Hepatocyte (in vitro differentiated cells): ENCODE results near the gene PDCL2. TPM values are rescaled to one million over a fixed set of nuclear protein-coding genes. Genes with fewer than 3 reads are reported as not detected.

Experiments used
- DNase-seq: peaks from one replicate; pipeline ENCODE4 v3.0.0-alpha.2; 2016; ENCODE audit warnings: low spot score
- H2AFZ ChIP-seq: fragments of 200-600 bp; sonication (generic); 2 replicates; pipeline ENCODE4 v1.6.0; 2016; ENCODE audit warnings: antibody characterized with exemption, mild to moderate bottlenecking
- H3K27ac ChIP-seq: fragments of 200-600 bp; sonication (generic); 2 replicates; pipeline ENCODE4 v1.5.1; 2016; ENCODE audit warnings: mild to moderate bottlenecking
- H3K27me3 ChIP-seq: fragments of 200-600 bp; sonication (generic); 2 replicates; pipeline ENCODE4 v1.6.1; 2016
- H3K36me3 ChIP-seq: fragments of 200-600 bp; sonication (generic); replicated peaks from 2 replicates; pipeline ENCODE4 v1.5.1; 2016; ENCODE audit warnings: low read depth; ENCODE audit not compliant: insufficient read depth
- H3K4me1 ChIP-seq: fragments of 200-600 bp; sonication (generic); 2 replicates; pipeline ENCODE4 v1.5.1; 2016; ENCODE audit warnings: mild to moderate bottlenecking, moderate library complexity; ENCODE audit not compliant: insufficient read depth
- H3K4me2 ChIP-seq: fragments of 200-600 bp; sonication (generic); 2 replicates; pipeline ENCODE4 v1.6.0; 2016
- H3K4me3 ChIP-seq: fragments of 200-600 bp; sonication (generic); 2 replicates; pipeline ENCODE4 v1.5.1; 2016; ENCODE audit warnings: mild to moderate bottlenecking
- H3K79me2 ChIP-seq: fragments of 200-600 bp; sonication (generic); 2 replicates; pipeline ENCODE4 v1.6.0; 2017; ENCODE audit warnings: mild to moderate bottlenecking
- H3K9me2 ChIP-seq: fragments of 200-600 bp; sonication (generic); replicated peaks from 2 replicates; pipeline ENCODE4 v1.6.0; 2017; ENCODE audit warnings: mild to moderate bottlenecking; ENCODE audit not compliant: insufficient read depth
- H3K9me3 ChIP-seq: fragments of 200-600 bp; sonication (generic); 2 replicates; pipeline ENCODE4 v1.5.1; 2016; ENCODE audit warnings: low read depth, mild to moderate bottlenecking
- H4K20me1 ChIP-seq: fragments of 200-600 bp; sonication (generic); 2 replicates; pipeline ENCODE4 v1.6.0; 2016; ENCODE audit warnings: mild to moderate bottlenecking; ENCODE audit not compliant: insufficient read depth, poor library complexity, severe bottlenecking
- CTCF ChIP-seq: fragments of 200-600 bp; sonication (generic); IDR thresholded peaks from 2 replicates; pipeline ENCODE4 v1.5.1; 2016; ENCODE audit warnings: antibody characterized with exemption, mild to moderate bottlenecking; ENCODE audit not compliant: poor library complexity
- EZH2 ChIP-seq: fragments of 200-600 bp; sonication (generic); IDR thresholded peaks from 2 replicates; pipeline ENCODE4 v1.6.1; 2016; ENCODE audit warnings: antibody characterized with exemption, mild to moderate bottlenecking, borderline replicate concordance
- EZH2phosphoT487 ChIP-seq: fragments of 200-600 bp; sonication (generic); IDR thresholded peaks from one replicate; pipeline ENCODE4 v1.6.1; 2018; ENCODE audit warnings: antibody characterized with exemption, mild to moderate bottlenecking, low read depth, moderate library complexity; ENCODE audit not compliant: unreplicated experiment, severe bottlenecking
- WGBS: methylation state at CpG from one replicate; pipeline ENCODE4 v1.1.6; 2016; ENCODE audit warnings: low lambda C conversion rate; ENCODE audit errors: missing lambda C conversion rate; 5-methylcytosine and 5-hydroxymethylcytosine counted together
- polyA plus RNA-seq: library from polyadenylated mRNA; unstranded; fragments of >200 nt; fragmentation: Nextera tagmentation; extraction: Ambion mirVana; gene quantifications from 2 replicates; pipeline ENCODE4 v1.2.1, GENCODE V29; 2016
- total RNA-seq: library from RNA; depleted of rRNA; stranded (reverse); fragments of >200 nt; gene quantifications from 2 replicates; pipeline ENCODE4 v1.2.3, GENCODE V29; 2014

The PDCL2 gene
- total and polyA plus RNA-seq, 2 experiments from 2014 or later: not detected

- no peaks in the 10 kb centered on the region for H3K9me3 ChIP-seq
- no peak overlapping the region for H2AFZ ChIP-seq
- H3K4me3 ChIP-seq: no peak overlapping the region
- no peak overlapping the region for H3K27ac ChIP-seq
- WGBS: 97% methylated on average over 3 of the region's 4 CpGs
- H3K4me2 ChIP-seq: no peak overlapping the region
- no peaks in the 10 kb centered on the region for H3K36me3 ChIP-seq
- no peak for TF ChIP-seq CTCF
- no peak for TF ChIP-seq EZH2
- no peak for TF ChIP-seq EZH2phosphoT487
- no peaks in the 10 kb centered on the region for H3K27me3 ChIP-seq
- DNase-seq: no peak
- no peaks in the 10 kb centered on the region for H4K20me1 ChIP-seq
- H3K79me2 ChIP-seq: peaks cover 93% of the 10 kb centered on the region
- H3K4me1 ChIP-seq: no peaks in the 10 kb centered on the region
- no peaks in the 10 kb centered on the region for H3K9me2 ChIP-seq
These were observed 61.4 kb downstream of the PDCL2 start for GRCh38 chr4:55530691-55531090.

- Histone ChIP-seq H3K9me3 (no peaks in the 10 kb centered on the region), H4K20me1 (no peaks in the 10 kb centered on the region), H3K4me1 (no peaks in the 10 kb centered on the region), H2AFZ (no peak overlapping the region), H3K4me3 (no peak overlapping the region), H3K27ac (no peak overlapping the region), H3K79me2 (peaks cover 93% of the 10 kb centered on the region), H3K36me3 (no peaks in the 10 kb centered on the region), H3K27me3 (no peaks in the 10 kb centered on the region), H3K4me2 (no peak overlapping the region), H3K9me2 (no peaks in the 10 kb centered on the region)
- DNase-seq: no peak
- 73% methylated on average over 4 of the region's 4 CpGs for WGBS
- TF ChIP-seq CTCF: no peak
- TF ChIP-seq EZH2phosphoT487: no peak
- no peak for TF ChIP-seq EZH2
These were observed 61.9 kb downstream of the PDCL2 start for GRCh38 chr4:55530167-55530566.

- no peaks in the 10 kb centered on the region for H3K27me3 ChIP-seq
- H4K20me1 ChIP-seq: no peaks in the 10 kb centered on the region
- no peak overlapping the region for H3K4me3 ChIP-seq
- no peaks in the 10 kb centered on the region for H3K36me3 ChIP-seq
- TF ChIP-seq EZH2 (no peak), EZH2phosphoT487 (no peak), CTCF (no peak)
- no peak overlapping the region for H3K27ac ChIP-seq
- no peak overlapping the region for H2AFZ ChIP-seq
- peaks cover 93% of the 10 kb centered on the region for H3K79me2 ChIP-seq
- DNase-seq: no peak
- no peak overlapping the region for H3K4me2 ChIP-seq
- 91% methylated on average over 3 of the region's 3 CpGs for WGBS
- H3K9me2 ChIP-seq: no peaks in the 10 kb centered on the region
- no peaks in the 10 kb centered on the region for H3K9me3 ChIP-seq
- H3K4me1 ChIP-seq: no peaks in the 10 kb centered on the region
These were observed 63.6 kb downstream of the PDCL2 start for GRCh38 chr4:55528491-55528890.
